T-helper 1 cell (primary cell): Measurements from ENCODE around the gene LRRN4.
A peak's percentile ranks its signal among the peaks of the same experiment; 100 is the strongest.

Source experiments
- DNase-seq, 5 donors: peaks; one replicate each; pipeline ENCODE4 v3.0.0-alpha.2; 2012 to 2020

Gene LRRN4

DNA sequence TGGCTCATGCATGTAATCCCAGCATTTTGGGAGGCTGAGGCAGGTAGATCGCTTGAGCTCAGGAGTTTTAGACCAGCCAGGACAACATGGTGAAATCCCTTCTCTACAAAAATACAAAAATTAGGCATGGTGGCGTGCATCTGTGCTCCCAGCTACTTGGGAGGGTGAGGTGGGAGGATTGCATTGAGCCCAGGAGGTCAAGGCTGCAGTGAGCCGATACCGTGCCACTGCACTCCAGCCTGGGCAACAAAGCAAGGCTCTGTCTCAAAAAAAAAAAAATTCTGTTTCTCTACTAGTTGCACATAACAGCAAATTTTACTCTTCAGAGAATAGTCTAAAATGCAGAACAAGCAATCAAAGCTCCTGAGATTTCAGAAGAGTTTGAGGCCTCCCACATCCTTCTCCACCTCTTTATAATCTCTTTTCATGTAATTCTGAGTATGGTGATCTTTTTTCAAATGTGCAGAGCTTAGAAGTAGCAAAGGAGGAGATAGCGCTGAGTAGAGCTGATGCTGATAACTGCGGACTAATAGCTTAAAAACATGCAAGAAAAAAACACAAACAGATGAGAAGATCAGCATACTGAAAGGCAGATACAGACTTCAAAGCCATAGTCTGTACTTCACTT lies 23.3 kb downstream of the LRRN4 start:
- no peak for DNase-seq

DNA sequence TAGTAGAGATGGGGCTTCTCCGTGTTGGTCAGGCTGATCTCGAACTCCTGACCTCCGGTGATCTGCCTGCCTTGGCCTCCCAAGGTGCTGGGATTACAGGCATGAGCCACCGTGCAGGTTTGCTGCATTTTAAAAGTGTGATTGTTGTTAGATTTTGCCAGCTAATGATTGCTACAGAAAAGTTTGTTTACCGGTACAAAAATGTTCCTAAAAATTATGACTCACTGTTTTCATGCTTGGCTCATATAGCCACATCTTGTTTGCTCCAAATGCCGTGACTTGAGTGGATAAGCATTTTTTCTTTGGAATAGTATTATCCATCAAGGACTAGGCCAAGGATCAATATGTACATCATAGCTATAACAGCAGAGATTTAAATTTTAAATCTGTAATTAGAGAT lies 24.3 kb downstream of the LRRN4 start:
- DNase-seq: no peak

DNA sequence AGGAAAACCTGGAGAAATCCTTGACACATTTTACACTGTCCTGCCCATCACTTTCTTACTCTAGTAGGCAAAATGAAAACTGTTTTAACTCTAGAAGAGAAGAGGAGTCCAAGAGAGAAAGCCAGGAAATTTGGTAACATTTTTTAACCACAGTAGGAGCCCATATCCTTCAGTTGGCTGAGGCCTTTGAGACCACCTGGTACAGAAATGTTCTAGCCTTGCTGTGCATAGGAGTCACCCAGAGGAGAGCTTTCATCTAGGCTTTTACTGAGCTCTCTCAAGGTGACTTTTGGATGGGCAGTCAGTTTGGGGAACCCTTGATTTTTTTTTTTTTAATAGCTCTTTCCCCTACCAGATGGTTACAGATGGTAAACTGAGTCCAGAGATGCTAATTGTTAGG lies 25.0 kb downstream of the LRRN4 start:
- DNase-seq: no peak

DNA sequence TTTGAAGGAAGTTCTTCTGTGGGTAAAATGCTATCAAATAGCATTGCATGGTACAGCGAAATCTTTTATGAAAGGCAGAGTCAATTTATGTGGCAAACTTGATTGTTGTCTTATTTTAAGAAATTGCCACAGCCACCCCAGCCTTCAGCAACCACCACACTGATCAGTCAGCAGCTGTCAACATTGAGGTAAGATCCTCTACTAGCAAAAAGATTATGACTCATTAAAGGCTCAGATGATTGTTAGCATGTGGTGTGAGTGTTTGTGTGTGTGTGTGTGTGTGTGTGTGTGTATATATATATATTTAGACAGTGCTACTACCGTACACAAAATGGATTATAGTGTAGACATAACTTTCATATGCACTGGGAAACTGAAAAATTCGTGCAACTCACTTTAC lies 27.8 kb downstream of the LRRN4 start:
- DNase-seq: peak in 1 of 5 donors; percentile 17

DNA sequence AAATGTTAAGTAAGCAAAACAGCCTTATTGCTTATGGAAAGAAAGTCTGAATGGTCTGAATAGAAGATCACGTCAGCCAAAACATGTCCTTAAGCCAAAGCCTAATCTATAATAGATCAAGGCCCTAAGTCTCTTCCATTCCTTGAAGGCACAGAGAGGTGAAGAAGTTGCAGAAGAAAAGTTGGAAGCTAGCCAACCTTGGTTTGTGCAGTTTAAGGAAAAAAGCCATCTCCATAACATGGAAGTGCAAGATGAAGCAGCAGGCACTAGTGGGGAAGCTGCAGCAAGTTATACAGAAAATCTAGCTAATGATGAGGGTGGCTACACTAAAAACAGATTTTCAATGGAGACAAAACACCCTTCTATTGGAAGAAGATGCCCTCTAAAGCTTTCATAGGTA lies 29.1 kb downstream of the LRRN4 start:
- DNase-seq: no peak

DNA sequence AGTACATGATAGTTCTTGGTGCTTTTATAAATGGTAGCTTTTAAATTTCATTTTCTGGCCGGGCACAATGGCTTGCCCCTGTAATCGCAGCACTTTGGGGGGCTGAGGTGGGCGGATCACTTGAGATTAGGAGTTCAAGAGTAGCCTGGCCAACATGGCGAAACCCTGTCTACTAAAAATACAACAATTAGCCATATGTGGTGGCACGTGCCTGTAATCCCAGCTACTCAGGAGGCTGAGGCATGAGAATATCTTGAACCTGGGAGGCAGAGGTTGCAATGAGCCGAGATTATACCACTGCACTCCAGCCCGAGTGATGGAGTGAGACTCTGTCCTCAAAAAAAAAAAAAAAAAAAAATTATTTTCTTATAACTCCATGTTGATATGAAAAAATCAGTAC lies 36.0 kb downstream of the LRRN4 start:
- DNase-seq: no peak

DNA sequence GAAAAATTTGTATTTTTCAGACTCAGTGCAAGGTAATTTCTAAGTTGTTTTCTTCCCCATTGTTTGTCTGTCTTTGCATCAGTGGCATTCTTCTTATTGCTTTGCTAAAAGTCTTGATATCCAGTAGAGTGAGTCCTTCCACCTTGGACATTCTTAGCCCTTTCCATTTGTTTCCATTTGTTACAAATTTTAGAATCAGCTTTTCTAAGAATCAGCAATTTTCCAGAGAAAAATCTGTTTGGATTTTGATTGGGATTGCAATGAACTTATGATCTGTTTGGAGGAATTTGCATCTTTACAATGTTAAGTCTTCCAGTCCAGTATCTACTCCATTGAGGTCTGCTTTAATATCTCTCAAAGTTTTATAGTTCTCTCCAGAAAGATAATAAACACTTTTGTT lies 36.4 kb downstream of the LRRN4 start:
- DNase-seq: no peak

DNA sequence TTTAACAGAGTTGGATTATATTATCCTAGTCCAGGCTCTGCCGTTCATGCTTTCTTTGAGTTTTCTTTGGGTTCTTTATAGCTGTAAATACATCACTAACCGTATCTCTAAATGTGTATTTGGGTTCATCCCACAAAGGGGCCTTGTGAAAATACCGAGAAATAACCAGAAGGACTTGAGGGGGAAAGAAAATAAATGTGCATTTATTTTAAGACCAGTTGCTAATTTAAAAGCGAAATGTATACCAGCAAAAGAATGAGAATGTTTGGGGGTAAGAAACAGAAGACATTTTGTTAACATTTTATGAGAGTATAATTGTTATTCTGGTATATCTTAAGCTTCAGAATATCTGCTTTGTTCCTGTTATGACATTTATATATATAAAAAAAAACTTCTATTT lies 38.9 kb downstream of the LRRN4 start:
- no peak for DNase-seq

DNA sequence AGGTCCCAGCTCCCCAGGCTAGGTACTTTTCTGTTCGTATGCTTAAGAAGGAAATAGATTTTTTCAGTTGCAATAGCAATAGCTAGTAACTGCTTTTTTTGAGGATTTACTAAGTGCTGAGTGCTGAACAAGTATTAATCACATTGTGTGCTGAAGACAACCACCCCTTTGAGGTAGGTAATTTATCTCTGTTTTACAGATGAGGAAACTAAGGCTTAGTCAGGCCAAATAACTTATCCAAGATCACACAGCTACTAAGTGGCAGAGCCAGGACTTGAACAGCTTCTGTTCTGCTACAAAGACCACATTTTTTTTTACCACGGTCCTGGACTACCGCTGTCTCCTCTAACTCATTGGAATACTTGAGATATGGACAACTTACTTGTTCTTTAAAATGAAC lies 39.8 kb downstream of the LRRN4 start:
- DNase-seq: no peak

DNA sequence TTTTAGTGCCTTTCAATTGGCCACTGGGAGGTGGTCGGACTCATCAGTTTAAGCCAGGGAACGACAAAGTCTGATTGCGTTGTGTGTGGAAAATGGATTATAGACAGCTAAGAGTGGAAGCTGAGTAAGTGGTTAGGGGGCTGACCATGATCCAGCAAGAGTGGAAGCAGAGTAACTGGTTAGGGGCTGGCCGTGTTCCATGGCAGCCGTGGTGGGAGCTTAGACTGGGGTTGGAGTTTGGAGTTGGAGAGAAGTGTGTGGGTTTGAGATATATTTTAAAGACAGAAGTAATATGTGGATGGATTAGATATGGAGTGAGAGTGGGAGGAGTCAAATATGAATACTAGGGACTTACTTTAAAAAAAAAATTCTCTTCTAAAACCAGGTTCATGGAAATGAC lies 41.7 kb downstream of the LRRN4 start:
- no peak for DNase-seq

DNA sequence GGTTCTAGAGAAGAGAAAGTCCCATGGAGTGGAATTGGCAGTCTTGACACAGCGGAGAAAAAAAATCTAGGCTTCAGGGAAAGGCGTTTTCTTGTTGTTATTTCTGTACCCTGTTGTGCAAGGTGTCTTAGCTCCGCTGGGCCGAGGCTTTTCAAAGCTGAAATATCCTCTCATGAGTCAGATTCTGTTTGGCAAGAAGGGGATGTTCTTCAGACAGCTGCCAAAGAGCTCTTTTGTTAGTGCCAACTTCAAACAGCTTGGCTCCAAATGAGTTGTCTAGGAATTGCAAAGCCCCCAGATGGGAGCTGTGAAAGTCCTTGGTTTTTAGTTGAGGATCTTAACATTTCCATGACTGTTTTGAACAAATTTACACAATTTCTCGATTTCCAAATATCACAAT lies 45.6 kb downstream of the LRRN4 start:
- no peak for DNase-seq

DNA sequence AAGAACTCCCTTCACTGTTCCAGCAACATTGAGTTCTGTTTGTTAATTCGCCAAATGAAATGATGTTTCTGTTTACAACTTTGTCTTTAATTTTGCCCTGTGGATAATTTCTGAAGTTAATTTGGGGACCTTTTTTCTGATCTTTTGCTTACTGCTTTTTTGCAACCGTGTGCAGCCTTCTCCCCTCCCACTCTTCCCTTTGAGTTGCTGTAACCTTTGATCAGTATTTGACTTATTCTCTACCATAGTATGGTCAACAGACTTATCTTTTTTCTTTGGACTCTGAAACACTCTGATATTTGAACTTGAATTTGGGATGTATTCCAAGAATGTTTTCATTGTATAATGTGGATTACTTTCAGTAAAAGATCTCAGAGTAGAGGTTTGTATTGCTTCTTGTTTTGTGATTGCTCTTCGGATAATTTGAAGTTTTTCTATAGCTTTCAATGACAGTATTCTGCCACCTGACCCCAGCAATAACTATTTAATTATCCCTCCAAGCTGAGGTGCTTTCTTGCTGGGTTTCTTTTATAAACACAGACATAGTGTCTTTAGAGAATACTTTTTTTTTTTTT lies 46.2 kb downstream of the LRRN4 start:
- DNase-seq: no peak

DNA sequence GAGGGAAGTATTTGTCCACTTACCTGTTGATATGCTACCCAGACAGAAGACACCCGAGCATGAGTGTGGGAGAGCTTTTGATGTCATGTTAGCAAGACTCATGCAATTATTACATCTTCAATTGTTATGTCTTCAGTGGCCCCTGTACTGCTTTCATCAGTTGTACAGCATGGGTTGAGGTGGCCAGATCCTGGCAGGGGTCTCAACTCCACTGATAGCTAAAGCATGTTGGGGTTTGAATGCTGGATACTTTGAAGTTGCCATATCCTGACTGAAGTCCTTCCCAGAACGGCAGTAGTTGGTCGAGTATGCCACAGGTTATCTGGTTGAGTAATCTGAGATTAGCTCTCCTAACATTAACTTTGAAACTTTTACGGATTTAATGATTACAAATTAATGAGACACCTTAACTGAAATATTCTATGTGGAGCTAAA lies 46.7 kb downstream of the LRRN4 start:
- no peak for DNase-seq

DNA sequence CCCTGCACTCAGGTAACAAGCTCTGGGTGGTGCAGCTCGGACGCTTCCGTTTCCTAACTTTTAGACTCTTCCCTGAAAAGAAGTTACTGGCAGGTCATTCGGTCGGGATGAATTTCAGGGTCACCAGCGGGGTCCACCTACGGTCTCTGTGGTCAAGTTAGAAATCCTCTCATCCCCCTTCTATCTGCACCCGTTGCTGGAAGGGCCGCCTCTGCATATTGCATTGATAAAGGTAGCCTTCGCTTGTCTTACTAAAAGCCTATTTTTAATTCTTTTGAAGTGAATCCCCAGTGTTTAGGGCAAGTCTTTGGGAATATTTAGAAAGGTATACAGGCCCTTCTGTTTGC lies 47.3 kb downstream of the LRRN4 start:
- no peak for DNase-seq

DNA sequence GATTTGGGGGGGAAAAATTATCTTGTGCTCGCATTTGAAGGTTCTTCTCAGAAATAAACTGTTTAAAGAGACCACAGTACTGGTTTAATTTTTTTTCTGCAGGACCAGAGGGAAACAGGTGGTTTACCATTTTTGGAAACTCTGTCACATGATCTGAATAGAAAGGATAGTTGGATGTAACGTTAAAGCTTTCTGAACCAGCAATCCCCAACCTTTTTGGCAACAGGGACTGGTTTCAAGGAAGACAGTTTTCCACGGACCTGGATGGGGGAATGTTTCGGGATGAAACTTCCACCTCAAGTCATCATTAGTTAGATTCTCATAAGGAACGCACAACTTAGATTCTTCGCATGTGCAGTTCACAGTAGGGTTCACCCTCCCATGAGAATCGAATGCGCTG lies 53.0 kb downstream of the LRRN4 start:
- no peak for DNase-seq

DNA sequence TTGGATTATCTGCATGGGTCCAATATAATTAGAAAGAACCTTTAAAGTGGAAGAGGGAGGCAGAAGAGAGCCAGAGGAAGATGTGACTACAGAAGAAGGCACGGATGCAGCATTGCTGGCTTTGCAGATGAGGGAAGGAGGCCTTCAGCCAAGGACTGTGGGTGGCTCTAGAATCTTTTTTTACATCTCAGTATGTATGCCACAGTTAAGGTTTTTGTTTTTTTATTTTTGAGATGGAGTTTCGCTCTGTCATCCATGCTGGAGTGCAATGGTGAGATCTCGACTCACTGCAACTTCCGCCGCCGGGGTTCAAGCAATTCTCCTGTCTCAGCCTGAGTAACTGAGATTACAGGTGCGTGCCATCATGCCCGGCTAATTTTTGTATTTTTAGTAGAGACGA lies 54.1 kb downstream of the LRRN4 start:
- DNase-seq: no peak

DNA sequence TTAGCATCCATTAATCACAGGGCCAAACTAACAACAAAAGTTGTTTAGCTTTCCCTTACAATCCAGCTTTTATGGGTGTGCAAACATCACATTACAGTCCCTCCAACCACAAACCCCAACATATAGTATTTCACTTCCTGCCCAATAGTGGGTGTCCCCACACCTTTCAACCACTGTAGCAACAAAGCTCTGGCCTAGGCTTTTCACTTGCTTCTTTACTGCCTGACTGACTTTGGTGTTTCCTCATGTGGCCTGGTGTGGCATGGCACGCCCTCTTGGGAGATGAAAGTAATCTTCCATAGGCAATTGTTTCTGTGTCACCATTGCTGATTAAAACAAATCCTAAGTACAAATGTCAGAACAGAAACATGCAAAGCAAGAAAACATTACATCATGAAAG lies 57.1 kb downstream of the LRRN4 start:
- DNase-seq: peak in 4 of 5 donors; percentile 13 to 75 (median 20)

DNA sequence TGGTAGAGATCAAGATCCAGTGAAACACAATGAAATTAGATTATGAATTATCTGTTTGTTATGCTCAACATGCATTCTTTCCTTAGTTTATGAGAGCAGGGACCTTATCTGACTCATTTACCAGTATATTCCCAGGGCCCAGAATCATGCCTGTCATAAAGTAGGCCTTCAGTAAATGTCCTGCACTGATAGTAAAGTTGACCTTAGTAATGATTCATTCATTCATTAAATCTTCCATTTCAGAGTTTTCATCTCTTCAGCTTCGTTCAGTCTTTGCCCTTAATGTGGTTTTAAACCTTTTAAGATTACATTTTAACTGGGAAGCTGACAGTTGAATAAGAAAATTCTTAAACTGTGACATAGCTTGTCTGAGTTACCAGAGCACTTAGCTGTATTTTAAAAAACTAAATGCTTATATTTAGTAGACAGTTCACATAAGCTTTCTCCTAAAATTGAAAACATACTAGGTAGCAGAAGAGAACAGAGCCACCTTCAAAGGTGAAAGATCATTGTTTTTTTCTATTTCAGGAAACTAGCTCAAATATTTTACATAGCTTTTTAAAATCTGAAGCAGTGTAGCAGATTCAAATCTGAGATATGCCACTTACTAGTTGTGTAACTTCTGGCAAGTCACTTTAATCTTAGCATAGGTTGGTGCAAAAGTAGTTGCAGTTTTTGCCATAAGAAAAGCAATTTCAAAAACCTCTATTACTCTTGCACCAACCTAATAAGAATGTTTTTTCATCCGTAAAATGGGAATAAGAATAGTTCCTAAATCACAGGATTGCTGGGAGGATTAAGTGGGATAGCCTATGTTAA lies 62.0 kb downstream of the LRRN4 start:
- DNase-seq: no peak

DNA sequence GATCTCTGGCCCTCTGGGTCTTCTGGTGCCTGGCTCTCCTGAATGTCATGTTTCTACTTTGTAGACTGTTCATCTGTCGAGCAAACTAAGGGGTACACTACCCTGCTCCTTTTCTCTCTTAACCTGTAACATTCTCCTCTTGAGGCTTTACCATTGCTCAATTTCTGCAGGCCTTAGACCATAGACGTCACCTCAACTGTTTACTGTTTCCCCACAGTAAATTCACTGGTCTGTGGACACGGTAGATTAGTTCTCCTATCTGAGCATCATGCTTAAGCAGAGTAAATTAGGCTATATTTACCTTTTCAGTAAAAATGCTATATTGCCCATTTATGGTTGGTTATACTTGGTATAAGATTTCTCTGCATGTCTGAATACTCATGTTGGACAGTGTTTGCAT lies 62.9 kb downstream of the LRRN4 start:
- no peak for DNase-seq
